GM12873 (cell line): Measurements from ENCODE around the gene TACC3.

Experiments
- TF ChIP-seq, protein P1 (sequence below): IDR thresholded peaks from 2 replicates; pipeline ENCODE4 v1.5.1; 2012; ENCODE audit warnings: low read depth, mild to moderate bottlenecking, moderate library complexity, low read length, control low read depth; ENCODE audit not compliant: insufficient read depth; ENCODE audit errors: missing control alignments

The TACC3 gene

DNA sequence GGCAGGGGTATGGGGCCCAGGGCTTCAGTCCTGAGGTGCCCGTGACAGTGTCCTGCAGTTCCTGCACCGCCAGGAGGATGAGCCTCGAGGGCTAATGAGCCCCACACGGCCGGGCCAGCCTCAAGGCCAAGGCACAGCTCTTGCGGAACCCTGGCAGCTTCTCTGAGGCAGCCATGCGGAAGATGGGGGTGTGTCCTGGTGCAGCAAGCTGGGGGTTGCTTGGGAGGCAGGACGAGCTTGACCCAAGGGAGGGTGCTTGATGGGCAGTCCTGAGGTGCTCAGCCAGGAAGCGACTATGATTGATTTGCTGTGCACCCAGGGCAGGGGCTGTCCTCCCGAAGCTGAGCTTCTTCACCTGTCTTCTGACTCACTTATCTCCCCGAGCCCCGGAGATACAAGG is 62.6 kb downstream of the TACC3 start:
- TF ChIP-seq, protein P1, sequence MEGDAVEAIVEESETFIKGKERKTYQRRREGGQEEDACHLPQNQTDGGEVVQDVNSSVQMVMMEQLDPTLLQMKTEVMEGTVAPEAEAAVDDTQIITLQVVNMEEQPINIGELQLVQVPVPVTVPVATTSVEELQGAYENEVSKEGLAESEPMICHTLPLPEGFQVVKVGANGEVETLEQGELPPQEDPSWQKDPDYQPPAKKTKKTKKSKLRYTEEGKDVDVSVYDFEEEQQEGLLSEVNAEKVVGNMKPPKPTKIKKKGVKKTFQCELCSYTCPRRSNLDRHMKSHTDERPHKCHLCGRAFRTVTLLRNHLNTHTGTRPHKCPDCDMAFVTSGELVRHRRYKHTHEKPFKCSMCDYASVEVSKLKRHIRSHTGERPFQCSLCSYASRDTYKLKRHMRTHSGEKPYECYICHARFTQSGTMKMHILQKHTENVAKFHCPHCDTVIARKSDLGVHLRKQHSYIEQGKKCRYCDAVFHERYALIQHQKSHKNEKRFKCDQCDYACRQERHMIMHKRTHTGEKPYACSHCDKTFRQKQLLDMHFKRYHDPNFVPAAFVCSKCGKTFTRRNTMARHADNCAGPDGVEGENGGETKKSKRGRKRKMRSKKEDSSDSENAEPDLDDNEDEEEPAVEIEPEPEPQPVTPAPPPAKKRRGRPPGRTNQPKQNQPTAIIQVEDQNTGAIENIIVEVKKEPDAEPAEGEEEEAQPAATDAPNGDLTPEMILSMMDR: no peak

DNA sequence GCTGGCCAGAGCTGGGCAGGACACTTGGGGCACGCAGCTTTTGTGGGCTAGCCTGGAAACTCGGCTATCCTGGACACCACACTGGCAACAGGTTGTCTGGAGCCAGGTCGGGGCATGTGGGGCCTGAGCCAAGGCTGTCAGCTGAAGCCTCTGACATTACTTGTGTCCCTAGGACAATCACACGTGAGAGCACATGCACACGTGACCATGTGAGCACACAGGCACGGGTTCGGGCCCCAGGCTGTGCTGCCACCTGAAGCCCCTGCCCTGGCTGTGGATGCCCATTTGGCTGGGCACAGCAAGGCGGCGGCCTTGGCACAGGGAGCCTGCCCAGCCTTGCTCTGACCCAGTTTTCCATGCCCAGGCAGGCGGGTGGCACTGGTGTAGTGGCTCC is 63.1 kb downstream of the TACC3 start:
- TF ChIP-seq, protein P1: no peak

DNA sequence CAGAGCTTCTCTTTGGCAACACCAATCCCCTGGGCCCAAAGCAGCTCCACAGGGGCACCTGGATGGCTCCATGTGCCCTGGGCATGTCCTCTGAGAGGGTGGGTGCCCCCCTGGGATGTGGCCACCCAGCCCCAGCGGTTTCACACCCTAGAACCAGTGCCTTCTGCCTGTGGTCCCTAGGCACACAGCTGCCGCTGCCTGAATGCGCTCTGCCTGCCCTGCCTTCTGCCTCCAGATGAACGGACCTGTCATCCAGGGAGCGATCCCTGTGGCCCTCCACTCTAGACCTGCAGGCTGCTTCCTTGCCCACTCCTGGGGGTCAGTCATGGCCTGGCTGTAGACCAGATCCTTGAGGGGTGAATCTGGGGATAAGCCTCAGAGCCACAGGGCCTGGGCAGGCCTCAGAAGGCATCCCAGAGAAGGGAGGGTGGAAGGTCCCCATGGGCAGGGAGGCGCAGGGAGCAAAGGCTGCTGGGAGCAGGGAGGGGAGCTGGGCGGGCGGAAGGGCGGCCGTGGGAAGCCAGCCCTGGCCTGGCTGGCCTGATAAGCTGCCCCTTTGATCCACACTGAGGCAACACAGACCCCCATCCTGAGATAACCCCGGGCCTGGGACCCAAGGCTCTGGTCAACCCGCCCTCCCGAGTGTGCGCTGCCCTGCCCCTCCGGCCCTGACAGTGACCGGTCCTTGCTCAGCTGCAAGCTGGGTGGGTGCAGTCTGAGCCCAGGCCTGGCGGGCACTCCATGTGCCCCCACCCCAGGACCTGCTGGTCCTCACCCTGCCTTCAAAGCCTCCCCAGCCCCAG is 63.7 kb downstream of the TACC3 start:
- TF ChIP-seq, protein P1: no peak

DNA sequence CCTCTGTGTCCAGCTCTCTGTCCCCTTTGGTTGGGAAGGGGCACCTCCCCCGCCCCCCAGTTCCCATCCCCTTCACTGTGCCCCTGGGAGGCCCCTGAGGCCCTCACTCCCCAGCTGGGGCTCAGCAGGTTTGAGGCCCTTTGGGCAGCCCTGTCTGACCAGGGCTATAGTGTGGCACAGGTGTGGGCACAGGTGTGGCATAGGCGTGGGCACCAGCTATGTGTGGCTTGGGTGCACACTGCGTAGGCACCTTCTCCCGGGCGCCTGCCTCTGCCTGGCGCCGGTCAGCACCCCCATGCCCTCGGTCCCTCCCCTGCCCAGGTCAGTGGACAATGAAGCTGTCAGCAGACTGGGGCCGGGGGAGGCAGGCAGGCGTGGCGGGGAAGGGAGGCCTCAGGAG is 64.3 kb downstream of the TACC3 start:
- TF ChIP-seq, protein P1: no peak

DNA sequence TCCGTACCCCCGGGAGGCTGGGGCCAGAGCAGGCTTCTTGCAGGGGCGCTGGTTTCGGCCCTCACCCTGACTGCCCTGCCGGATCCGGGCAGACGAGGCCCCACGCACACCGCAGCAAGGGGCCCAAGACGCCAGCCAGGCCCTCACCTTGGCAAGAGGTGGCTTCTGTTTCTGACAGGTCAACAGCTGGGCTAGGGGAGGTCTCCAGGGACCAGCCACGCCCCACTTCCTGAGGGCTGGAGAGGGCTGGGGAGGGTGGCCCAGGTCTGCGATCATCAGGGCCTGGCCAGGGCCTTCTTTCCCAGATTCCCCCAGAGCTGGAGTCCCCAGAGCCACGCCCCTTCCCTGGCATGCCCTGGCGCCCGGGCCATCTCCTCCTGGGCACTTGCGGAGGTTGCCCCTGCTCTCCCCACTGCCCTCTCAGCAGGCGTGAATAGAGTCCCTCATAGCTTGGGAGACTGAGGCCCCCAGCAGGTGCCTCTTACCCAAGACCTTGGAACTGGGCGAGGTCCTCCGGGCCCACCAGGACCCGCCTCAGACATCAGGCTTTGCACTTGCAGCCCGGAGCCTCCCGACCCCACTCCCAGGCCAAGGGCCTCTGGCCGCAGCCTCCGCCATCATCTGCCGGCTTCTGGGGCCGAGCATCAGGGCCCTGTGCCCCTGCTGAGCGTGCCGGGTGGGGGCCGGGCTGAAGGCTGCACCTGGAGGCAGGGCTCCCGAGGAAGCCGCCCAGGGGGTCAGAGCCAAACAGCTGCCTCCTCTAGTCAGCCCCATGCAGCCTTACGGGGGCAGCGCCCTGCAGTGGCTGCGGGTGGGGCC is 65.4 kb downstream of the TACC3 start:
- TF ChIP-seq, protein P1: no peak

DNA sequence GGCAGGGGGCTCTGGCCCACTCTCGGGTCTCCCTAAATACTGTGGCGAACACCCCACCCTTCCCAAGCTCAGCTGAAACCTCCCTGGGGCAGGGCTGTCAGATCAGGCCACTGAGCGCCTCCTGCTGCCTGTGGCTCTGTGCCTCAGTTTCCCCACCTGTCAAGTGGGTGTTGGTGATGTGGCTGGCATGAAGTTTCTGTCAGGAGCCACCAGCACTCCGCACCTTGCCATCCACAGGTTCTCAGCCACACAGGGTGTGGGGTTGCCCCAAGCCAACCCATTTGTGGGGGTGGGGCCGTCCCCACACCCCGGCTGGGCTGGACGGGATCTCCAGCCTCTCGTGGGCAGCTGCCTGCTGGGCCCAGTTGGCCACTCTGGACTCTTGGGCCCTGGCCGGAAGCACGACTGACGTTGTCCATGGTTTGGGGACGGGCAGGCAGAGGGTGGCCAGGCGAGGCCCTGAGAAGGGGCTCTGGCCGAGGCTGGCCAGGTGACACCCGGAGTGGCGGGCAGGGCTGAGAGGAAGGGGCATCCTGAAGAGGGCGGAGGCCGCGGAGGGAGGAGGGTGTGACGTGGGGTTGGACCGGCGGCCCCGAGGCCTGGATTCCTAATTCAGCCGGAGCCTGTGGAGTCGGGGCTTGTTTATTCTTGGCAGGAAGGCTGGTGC is 66.2 kb downstream of the TACC3 start:
- TF ChIP-seq, protein P1: no peak

DNA sequence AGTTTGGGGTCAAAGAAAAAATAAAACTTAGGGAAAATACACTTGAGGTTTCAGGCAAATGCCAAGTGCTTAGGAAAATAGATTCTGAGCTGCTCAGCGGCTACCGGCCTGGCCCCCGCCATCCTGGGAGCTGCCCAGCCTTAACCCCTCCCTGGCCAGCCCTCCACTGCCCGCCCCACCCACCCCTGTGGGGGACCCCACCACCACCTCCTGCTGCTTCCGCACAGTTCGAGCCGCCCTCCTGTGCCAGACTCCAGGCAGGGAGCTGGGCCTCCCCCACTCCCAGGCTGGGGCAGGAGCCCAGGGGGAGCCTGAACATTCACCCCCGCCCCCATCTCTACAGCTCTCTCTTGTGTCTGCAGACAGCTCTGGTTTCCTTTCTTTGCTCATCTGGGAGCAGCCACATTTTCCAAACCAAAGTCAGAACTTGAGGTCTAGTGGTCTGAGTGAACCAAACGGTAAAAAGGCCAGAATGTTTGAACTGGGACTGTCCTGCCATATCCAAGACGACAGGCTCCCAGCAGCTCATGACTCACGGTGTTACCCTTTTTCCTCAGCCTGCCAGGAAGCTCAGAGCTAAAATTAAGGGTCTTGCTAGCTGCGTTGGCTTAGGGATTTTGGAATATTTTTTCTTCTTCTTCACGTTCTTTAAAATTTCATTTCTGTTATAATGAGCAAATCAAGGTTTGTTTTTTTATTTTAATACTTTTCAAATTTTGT is 67.1 kb downstream of the TACC3 start:
- TF ChIP-seq, protein P1: no peak
